Measurements from ENCODE around the gene DDX54.

DNA sequence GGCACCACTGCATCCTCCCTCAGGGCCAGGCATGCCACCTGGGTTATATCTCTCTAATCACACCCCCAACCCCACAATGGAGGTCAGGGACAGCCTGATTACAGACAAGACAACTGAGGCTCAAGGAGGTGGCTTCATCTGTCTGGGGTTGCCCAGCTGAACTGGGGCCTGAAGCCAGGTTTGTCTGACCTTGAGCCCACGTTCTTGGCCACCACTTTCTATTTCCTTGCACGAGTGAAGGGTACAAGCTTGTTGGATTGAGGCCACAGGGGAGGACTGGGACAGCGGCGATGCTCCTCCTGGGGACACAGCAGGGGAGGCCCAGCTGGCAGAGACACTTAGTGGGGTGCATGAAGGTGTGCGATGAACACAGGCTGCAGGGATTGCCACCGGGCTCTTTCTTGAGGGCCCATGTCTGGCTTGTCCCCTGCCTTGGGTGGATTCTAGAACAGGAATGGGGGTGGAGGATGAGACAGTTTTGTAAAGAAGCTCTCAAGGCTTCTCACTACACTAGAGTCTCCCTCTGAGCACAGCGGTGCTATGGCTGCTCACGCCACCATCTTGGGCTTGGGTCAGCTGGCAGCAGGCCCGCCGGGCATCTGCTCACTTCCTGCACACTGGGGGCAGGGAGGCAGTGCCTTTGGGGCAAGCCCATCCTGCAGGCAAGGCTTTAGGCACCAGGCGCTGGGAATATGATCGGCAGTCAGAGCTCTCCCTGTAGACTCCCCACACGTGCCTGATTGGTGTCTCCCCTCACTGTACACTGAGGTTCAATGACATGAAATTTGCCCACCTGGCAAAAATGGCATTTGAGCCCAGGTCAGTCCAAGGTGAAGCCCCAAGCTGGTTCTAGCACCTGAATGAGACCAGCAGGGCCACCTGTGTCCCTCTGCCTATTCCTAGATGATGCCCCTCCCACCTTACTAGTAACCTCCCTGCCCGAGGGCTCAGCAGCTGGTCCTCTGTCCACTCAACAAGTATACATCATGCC, 16.2 kb upstream of the DDX54 start:
- TF ChIP-seq FOXK2 (IDR thresholded peaks at IDR 0.05) (no peak), HDGF (IDR thresholded peaks at IDR 0.05; ENCODE audit: borderline replicate concordance) (no peak), BHLHE40 (IDR thresholded peaks at IDR 0.05; ENCODE audit: borderline replicate concordance) (no peak), L3MBTL2 (conservative IDR thresholded peaks at IDR 0.05) (no peak), FOXA1 (IDR thresholded peaks at IDR 0.05) (no peak), SP1 (IDR thresholded peaks at IDR 0.05) (no peak), ZNF384 (IDR thresholded peaks at IDR 0.05) (no peak), FOXM1 (IDR thresholded peaks at IDR 0.05; ENCODE audit: borderline replicate concordance) (no peak), NFRKB (IDR thresholded peaks at IDR 0.05) (no peak), TARDBP (IDR thresholded peaks at IDR 0.05) (no peak)
